T-helper 2 cell treated with Interferon-gamma antibody and Interleukin-4, amounts not matched to agents 5 μg/mL and 100 μg/mL, for 36 hours (primary cell): ENCODE measurements around the gene SLC38A2.

Experiments
- DNase-seq: peaks from one replicate; pipeline ENCODE4 v3.0.0; 2021; ENCODE audit warnings: low spot score
- H3K27ac Mint-ChIP-seq: one replicate; pipeline ENCODE4 v1.8.0; 2021; ENCODE audit warnings: mild to moderate bottlenecking, mixed read lengths
- H3K27me3 Mint-ChIP-seq: one replicate; pipeline ENCODE4 v1.8.0; 2021; ENCODE audit warnings: low read depth, mixed read lengths
- H3K36me3 Mint-ChIP-seq: one replicate; pipeline ENCODE4 v1.8.0; 2021; ENCODE audit warnings: low read depth, mixed read lengths
- H3K4me1 Mint-ChIP-seq: one replicate; pipeline ENCODE4 v1.8.0; 2021; ENCODE audit warnings: low read depth, mixed read lengths
- H3K4me3 Mint-ChIP-seq: one replicate; pipeline ENCODE4 v1.8.0; 2022; ENCODE audit warnings: mild to moderate bottlenecking, moderate library complexity, mixed read lengths
- H3K9me3 Mint-ChIP-seq: one replicate; pipeline ENCODE4 v1.8.0; 2021; ENCODE audit warnings: mixed read lengths

Gene SLC38A2

GRCh38 chr12:46366771-46367170 lies 5.8 kb downstream of the SLC38A2 start:
- Mint-ChIP-seq H3K9me3 (no peaks in the 10 kb centered on the region), H3K4me3 (peak overlapping the region; percentile 97), H3K36me3 (peaks cover 94% of the 10 kb centered on the region), H3K27ac (peak overlapping the region; percentile 9), H3K27me3 (peaks cover 3% of the 10 kb centered on the region), H3K4me1 (peaks cover 64% of the 10 kb centered on the region)
- DNase-seq, result no peak

GRCh38 chr12:46365951-46366379 lies 6.6 kb downstream of the SLC38A2 start:
- Mint-ChIP-seq H3K27me3 (no peaks in the 10 kb centered on the region), H3K9me3 (no peaks in the 10 kb centered on the region)

GRCh38 chr12:46364777-46365580 lies 7.6 kb downstream of the SLC38A2 start:
- Mint-ChIP-seq H3K27me3 (no peaks in the 10 kb centered on the region), H3K4me3 (no peak overlapping the region), H3K4me1 (peaks cover 73% of the 10 kb centered on the region), H3K36me3 (peaks cover 94% of the 10 kb centered on the region), H3K9me3 (no peaks in the 10 kb centered on the region), H3K27ac (peak overlapping the region; percentile 17)
- no peak for DNase-seq

More at GRCh38 chr12:46365951-46366379, 6.6 kb downstream of the SLC38A2 start:
- Mint-ChIP-seq H3K27ac (no peak overlapping the region), H3K4me1 (peaks cover 71% of the 10 kb centered on the region), H3K36me3 (peaks cover 95% of the 10 kb centered on the region), H3K4me3 (peak overlapping the region; percentile 12)
- DNase-seq, result no peak

- H3K27me3 Mint-ChIP-seq, result no peaks in the 10 kb centered on the region
- no peak overlapping the region for H3K27ac Mint-ChIP-seq
- no peak overlapping the region for H3K4me3 Mint-ChIP-seq
- H3K36me3 Mint-ChIP-seq, result peaks cover 94% of the 10 kb centered on the region
- DNase-seq, result no peak
- H3K4me1 Mint-ChIP-seq, result peaks cover 74% of the 10 kb centered on the region
- no peaks in the 10 kb centered on the region for H3K9me3 Mint-ChIP-seq
These were observed 8.3 kb downstream of the SLC38A2 start for GRCh38 chr12:46364300-46364696.

- Mint-ChIP-seq H3K27ac (no peak overlapping the region), H3K4me3 (no peak overlapping the region), H3K4me1 (peaks cover 72% of the 10 kb centered on the region), H3K27me3 (no peaks in the 10 kb centered on the region), H3K9me3 (no peaks in the 10 kb centered on the region), H3K36me3 (peaks cover 94% of the 10 kb centered on the region)
- DNase-seq, result no peak
These were observed 8.8 kb downstream of the SLC38A2 start for GRCh38 chr12:46363582-46364299.

- no peak for DNase-seq
- Mint-ChIP-seq H3K4me3 (peak overlapping the region; percentile 36), H3K27ac (peak overlapping the region; percentile 64)
These were observed 9.5 kb downstream of the SLC38A2 start for GRCh38 chr12:46362895-46363581.

GRCh38 chr12:46361667-46362034 lies 10.9 kb downstream of the SLC38A2 start:
- Mint-ChIP-seq H3K9me3 (no peaks in the 10 kb centered on the region), H3K4me3 (peak overlapping the region; percentile 4), H3K4me1 (peaks cover 54% of the 10 kb centered on the region), H3K27me3 (no peaks in the 10 kb centered on the region), H3K27ac (peak overlapping the region; percentile 77), H3K36me3 (peaks cover 78% of the 10 kb centered on the region)
- DNase-seq, result no peak

More at GRCh38 chr12:46362895-46363581, 9.5 kb downstream of the SLC38A2 start:
- no peaks in the 10 kb centered on the region for H3K9me3 Mint-ChIP-seq
- H3K36me3 Mint-ChIP-seq, result peaks cover 90% of the 10 kb centered on the region
- H3K27me3 Mint-ChIP-seq, result no peaks in the 10 kb centered on the region
- peaks cover 66% of the 10 kb centered on the region for H3K4me1 Mint-ChIP-seq

GRCh38 chr12:46360908-46361666 lies 11.5 kb downstream of the SLC38A2 start:
- Mint-ChIP-seq H3K4me3 (peak overlapping the region; percentile 36), H3K9me3 (no peaks in the 10 kb centered on the region), H3K27me3 (no peaks in the 10 kb centered on the region), H3K27ac (peak overlapping the region; percentile 86), H3K4me1 (peaks cover 51% of the 10 kb centered on the region), H3K36me3 (peaks cover 75% of the 10 kb centered on the region)
- no peak for DNase-seq

GRCh38 chr12:46360370-46360769 lies 12.2 kb downstream of the SLC38A2 start:
- Mint-ChIP-seq H3K36me3 (peaks cover 68% of the 10 kb centered on the region), H3K27me3 (no peaks in the 10 kb centered on the region), H3K4me3 (no peak overlapping the region), H3K4me1 (peaks cover 48% of the 10 kb centered on the region), H3K9me3 (no peaks in the 10 kb centered on the region), H3K27ac (peak overlapping the region; percentile 86)
- DNase-seq, result no peak

GRCh38 chr12:46359667-46360280 lies 12.8 kb downstream of the SLC38A2 start:
- no peak overlapping the region for H3K27ac Mint-ChIP-seq
- no peaks in the 10 kb centered on the region for H3K9me3 Mint-ChIP-seq
- DNase-seq, result no peak
- peaks cover 42% of the 10 kb centered on the region for H3K4me1 Mint-ChIP-seq
- H3K27me3 Mint-ChIP-seq, result no peaks in the 10 kb centered on the region
- H3K4me3 Mint-ChIP-seq, result no peak overlapping the region
- H3K36me3 Mint-ChIP-seq, result peaks cover 62% of the 10 kb centered on the region

GRCh38 chr12:46358791-46359666 lies 13.5 kb downstream of the SLC38A2 start:
- no peak for DNase-seq
- Mint-ChIP-seq H3K27me3 (no peaks in the 10 kb centered on the region), H3K9me3 (no peaks in the 10 kb centered on the region), H3K4me3 (no peak overlapping the region), H3K27ac (no peak overlapping the region), H3K4me1 (peaks cover 45% of the 10 kb centered on the region), H3K36me3 (peaks cover 57% of the 10 kb centered on the region)

- H3K9me3 Mint-ChIP-seq, result no peaks in the 10 kb centered on the region
- H3K4me3 Mint-ChIP-seq, result no peak overlapping the region
- H3K4me1 Mint-ChIP-seq, result peaks cover 47% of the 10 kb centered on the region
- H3K27ac Mint-ChIP-seq, result no peak overlapping the region
- DNase-seq, result no peak
- peaks cover 50% of the 10 kb centered on the region for H3K36me3 Mint-ChIP-seq
- H3K27me3 Mint-ChIP-seq, result no peaks in the 10 kb centered on the region
These were observed 14.3 kb downstream of the SLC38A2 start for GRCh38 chr12:46358325-46358700.
